GM12874 (cell line): ENCODE results near the gene ITK.

Experiments
- CTCF ChIP-seq: IDR thresholded peaks from 2 replicates; pipeline ENCODE4 v1.5.1; 2011; ENCODE audit warnings: low read depth, mild to moderate bottlenecking, control low read depth, low read length, moderate library complexity; ENCODE audit not compliant: insufficient read depth

Gene ITK

DNA sequence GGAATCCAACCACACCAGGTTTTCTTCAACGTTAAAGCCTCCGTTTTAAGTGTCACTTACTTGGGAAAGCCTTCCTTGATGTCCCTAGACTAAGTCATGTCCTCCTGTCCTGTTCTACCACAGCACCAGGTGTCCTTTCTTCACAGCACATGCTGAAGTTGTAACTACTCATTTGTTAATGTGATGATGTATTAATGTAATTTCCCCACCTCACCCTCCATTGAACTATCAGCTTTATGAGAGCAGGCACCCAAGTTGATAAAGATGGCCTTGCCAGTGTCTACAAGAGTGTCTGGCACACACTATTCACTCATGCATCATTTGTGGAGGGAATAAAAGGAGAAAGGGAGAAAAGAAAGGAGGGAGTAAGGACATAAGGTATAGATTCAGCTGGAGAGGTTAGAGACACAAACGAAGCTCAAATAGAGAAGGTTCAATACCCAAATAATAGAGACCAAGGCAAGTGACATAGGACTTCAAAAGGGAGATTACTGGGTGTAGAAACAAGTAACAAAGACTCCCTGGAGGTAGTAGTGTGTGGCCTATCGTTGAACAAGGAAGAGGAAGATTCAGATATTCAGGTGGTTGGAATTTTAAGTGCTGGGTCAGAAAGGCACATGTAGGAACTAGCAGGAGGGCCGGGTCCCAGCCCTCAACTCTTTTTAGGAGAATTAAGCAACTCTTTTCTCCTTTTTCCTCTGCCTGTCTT is 6.6 kb downstream of the ITK start:
- TF ChIP-seq CTCF: no peak

DNA sequence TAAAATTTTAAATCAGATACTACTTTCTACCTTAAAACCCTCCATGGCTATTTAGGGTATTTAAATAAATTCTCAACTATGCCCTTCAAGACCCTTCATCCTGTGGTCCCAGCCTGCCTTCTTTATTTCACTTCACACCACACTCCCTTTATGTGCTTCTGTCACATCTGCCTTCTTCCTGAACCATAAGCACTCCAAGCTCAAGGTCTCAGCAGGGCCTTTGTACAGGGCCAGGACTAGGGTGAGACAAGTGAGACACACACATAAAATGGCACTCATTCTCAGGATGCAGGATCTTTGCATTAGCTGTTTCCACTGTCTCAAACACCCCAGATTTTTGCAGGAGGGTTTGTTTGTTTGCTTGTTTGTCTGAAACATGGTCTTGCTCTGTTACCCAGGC is 7.6 kb downstream of the ITK start:
- no peak for TF ChIP-seq CTCF

GRCh38 chr5:157189223-157189622 is 8.6 kb downstream of the ITK start:
- TF ChIP-seq CTCF: no peak

- TF ChIP-seq CTCF: no peak
Observed at GRCh38 chr5:157193699-157194424, 13.2 kb downstream of the ITK start.

DNA sequence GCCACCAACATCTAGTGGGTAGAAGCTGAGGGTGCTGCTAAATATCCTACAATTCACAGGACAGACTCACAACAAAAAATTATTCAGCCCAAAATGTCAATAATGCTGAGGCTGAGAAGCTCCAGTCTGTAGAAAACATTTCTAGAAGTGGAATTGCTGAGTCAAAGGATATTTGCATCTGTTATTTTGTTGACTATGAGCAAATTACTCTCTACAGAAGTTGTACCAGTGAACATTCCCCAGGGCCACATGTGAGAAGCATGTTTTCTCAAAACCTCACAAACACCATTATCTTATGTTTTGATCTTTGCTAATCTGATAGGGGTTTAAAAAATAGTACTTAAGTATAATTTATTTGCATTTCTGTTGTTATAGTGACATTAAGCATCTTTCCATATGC is 15.4 kb downstream of the ITK start:
- no peak for TF ChIP-seq CTCF

- no peak for TF ChIP-seq CTCF
Observed at GRCh38 chr5:157197086-157197485, 16.4 kb downstream of the ITK start.

DNA sequence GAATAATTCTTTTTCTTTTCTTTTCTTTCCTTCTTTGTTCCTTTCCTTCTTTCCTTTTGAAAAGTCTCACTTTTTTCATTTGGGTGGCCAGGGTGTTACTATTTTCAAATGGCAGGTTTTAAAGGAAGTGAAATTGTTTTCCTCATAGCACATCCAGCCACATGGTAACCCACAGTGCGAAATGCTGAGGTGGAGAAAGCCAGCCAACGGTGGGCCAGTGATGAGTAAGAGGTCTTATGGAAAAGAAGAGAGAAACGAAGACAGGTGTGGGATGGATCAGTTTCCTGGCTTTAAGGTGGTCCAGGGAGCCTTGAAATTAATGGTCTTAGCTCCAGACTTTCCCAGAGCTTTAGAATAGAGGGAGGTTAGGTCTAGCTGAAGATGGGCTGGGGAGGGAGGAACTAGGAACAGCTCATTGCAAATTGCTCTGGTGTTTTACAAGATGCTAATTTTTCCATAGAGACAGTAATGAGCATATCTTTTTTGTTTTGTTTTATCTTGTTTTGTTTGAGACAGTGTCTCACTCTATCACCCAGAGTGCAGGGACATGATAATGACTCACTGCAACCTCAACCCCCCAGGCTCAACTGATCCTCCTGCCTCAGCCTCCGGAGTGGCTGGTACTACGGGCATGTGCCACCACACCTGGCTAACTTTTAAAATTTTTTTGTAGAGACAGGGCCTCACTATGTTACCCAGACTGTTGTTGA is 17.8 kb downstream of the ITK start:
- TF ChIP-seq CTCF: no peak
